K562 (cell line): ENCODE results near the gene PPP1CA. TPM values are rescaled to one million over a fixed set of nuclear protein-coding genes. Genes with fewer than 3 reads are reported as not detected.

Experiments
- BACH1 ChIP-seq: fragments of 200-800 bp; sonication (Bioruptor generic); IDR thresholded peaks from 2 replicates; pipeline ENCODE4 v1.6.1; 2016; ENCODE audit warnings: missing genetic modification characterization, missing compliant biosample characterization
- BRD9 ChIP-seq: fragments of 450-650 bp; IDR thresholded peaks from 2 replicates; pipeline ENCODE4 v1.6.1; 2018; ENCODE audit warnings: low read depth; ENCODE audit not compliant: partially characterized antibody
- ELF4 ChIP-seq: fragments of 450-650 bp; formaldehyde crosslinking; IDR thresholded peaks from 2 replicates; pipeline ENCODE4 v1.4.0; 2022; ENCODE audit warnings: missing genetic modification characterization
- GABPA ChIP-seq: fragments of 200-800 bp; sonication (Bioruptor generic); conservative IDR thresholded peaks from 2 replicates; pipeline ENCODE4 v1.6.1; 2016; ENCODE audit warnings: low read depth, missing genetic modification characterization, missing compliant biosample characterization
- GTF3C2 ChIP-seq: IDR thresholded peaks from 3 replicates; pipeline ENCODE4 v1.6.1; 2011; ENCODE audit warnings: borderline replicate concordance, mild to moderate bottlenecking, moderate library complexity; ENCODE audit not compliant: insufficient read length; ENCODE audit errors: extremely low read depth
- HMBOX1 ChIP-seq: sonication (generic); IDR thresholded peaks from 2 replicates; pipeline ENCODE4 v1.6.1; 2016
- HMGN3 ChIP-seq: IDR thresholded peaks from 2 replicates; pipeline ENCODE4 v1.6.1; 2011; ENCODE audit warnings: borderline replicate concordance, low read depth, mild to moderate bottlenecking, mixed read lengths, low read length; ENCODE audit not compliant: insufficient read length; ENCODE audit errors: extremely low read depth
- MTA2 ChIP-seq: fragments of 450-650 bp; IDR thresholded peaks from 2 replicates; pipeline ENCODE4 v1.6.1; 2016; ENCODE audit warnings: low read depth
- NEUROD1 ChIP-seq: fragments of 150-350 bp; IDR thresholded peaks from 2 replicates; pipeline ENCODE4 v1.6.1; 2014; ENCODE audit warnings: borderline replicate concordance, low read length, low read depth; ENCODE audit not compliant: partially characterized antibody
- RBM39 ChIP-seq: fragments of 200-400 bp; formaldehyde crosslinking; optimal IDR thresholded peaks from 2 replicates; pipeline ENCODE3; 2018; ENCODE audit warnings: low read depth, low read length
- RERE ChIP-seq: sonication (generic); formaldehyde crosslinking; IDR thresholded peaks from 2 replicates; pipeline ENCODE4 v1.8.0; 2023; ENCODE audit warnings: missing genetic modification reagents, mild to moderate bottlenecking, borderline replicate concordance
- SLC30A9 ChIP-seq: fragments of 250-450 bp; sonication (Bioruptor Pico); IDR thresholded peaks from 2 replicates; pipeline ENCODE4 v1.8.0; 2022; ENCODE audit warnings: mild to moderate bottlenecking, moderate library complexity
- TRIM25 ChIP-seq: fragments of 450-650 bp; IDR thresholded peaks from 2 replicates; pipeline ENCODE4 v1.7.0; 2016; ENCODE audit warnings: borderline replicate concordance
- ZNF277 ChIP-seq: fragments of 250-450 bp; sonication (Bioruptor Pico); IDR thresholded peaks from 2 replicates; pipeline ENCODE4 v1.8.0; 2022; ENCODE audit warnings: inconsistent platforms, mild to moderate bottlenecking, moderate library complexity, borderline replicate concordance
- polyA plus RNA-seq, 8 experiments: library from polyadenylated mRNA; depleted of rRNA in 4 of 8; stranded (reverse) in 5 of 8; unstranded in 3 of 8; fragments of >200 nt; fragmentation: Nextera tagmentation in 2 of 8; fragmentation: Illumina TruSeq in 1 of 8; extraction: Ambion mirVana in 2 of 8; extraction: Trizol in 1 of 8; gene quantifications; 2 replicates each; pipeline versions ENCODE4 v1.2.1 to v1.2.3, GENCODE V29; 2011 to 2014; ENCODE audit warnings: inconsistent platforms in 1 of 8, missing spikeins in 1 of 8
- total RNA-seq, 7 experiments: library from RNA; depleted of rRNA in 6 of 7; stranded (reverse); fragments of >200 nt in 6 of 7; fragmentation: Illumina TruSeq in 2 of 7; extraction: Trizol in 2 of 7; gene quantifications; 2 replicates each; pipeline versions ENCODE4 v1.2.1 to v1.2.3, GENCODE V29; 2011 to 2021; ENCODE audit warnings: low replicate concordance in 1 of 7

The PPP1CA gene
- total and polyA plus RNA-seq, 9 of the 15 experiments (the other 6 are each of a cell fraction or from before 2014, with no cell fraction given) = 18.2 to 242 (median 188) TPM

GRCh38 chr11:67436459-67437081 is 34.9 kb upstream of the PPP1CA start (continued):
- TF ChIP-seq GTF3C2 (no peak), ELF4 (CRISPR knock-in tag) (no peak), BRD9 (no peak), GABPA (tag) (peak; percentile 7; the same call in 1 of the 2 replicates), HMBOX1 (peak; percentile 65; the same call in 1 of the 2 replicates), NEUROD1 (peak; percentile 32), ZNF277 (no peak), RBM39 (no peak), HMGN3 (no peak), SLC30A9 (CRISPR knock-in tag) (no peak), RERE (no peak), BACH1 (tag) (no peak), MTA2 (no peak), TRIM25 (no peak)
